ENCODE data around the gene FBXL15.

DNA sequence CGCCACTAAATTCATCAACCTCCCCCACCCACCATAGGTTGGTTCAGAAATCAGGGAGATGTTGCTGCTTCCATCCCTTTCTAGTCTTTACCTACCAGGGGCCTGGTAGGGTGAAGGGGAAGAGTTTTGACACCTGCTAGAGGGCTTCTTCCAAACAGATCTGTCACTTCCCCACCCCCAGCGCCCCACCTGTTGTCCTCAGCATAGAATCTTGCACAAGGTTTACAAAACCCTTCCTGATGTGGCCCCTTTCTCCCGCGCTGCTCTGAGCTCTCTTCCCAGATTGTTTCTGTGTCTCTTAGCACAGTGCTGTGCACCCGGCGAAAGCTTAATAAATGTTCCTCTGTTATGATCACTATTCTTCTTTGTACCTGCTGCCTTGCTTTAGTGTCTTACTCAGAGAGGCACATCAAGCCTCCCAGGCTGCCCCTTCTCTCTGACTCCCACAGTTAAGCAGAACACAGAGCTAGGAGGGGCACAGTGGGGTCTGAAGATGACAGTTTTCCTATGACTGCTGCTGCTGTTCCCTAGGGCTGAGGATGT lies 41.9 kb downstream of the FBXL15 start:
- TF ChIP-seq EZH2 (IDR thresholded peaks at IDR 0.05; ENCODE audit: borderline replicate concordance, low read depth, low read length) (no peak), BACH1 (tag; IDR thresholded peaks at IDR 0.05) (no peak), RBM15 (IDR thresholded peaks at IDR 0.05; ENCODE audit: insufficient read depth, low read length) (no peak), KLF6 (CRISPR knock-in tag; IDR thresholded peaks at IDR 0.05; ENCODE audit: borderline replicate concordance) (no peak), MAFG (tag; conservative IDR thresholded peaks at IDR 0.05) (no peak), RFX5 (IDR thresholded peaks at IDR 0.05; ENCODE audit: low read depth, low read length) (no peak), NRF1 (conservative IDR thresholded peaks at IDR 0.05 in 1 of 2, IDR thresholded peaks at IDR 0.05 in 1 of 2) (no peak)
- TF ChIP-seq, protein P1, sequence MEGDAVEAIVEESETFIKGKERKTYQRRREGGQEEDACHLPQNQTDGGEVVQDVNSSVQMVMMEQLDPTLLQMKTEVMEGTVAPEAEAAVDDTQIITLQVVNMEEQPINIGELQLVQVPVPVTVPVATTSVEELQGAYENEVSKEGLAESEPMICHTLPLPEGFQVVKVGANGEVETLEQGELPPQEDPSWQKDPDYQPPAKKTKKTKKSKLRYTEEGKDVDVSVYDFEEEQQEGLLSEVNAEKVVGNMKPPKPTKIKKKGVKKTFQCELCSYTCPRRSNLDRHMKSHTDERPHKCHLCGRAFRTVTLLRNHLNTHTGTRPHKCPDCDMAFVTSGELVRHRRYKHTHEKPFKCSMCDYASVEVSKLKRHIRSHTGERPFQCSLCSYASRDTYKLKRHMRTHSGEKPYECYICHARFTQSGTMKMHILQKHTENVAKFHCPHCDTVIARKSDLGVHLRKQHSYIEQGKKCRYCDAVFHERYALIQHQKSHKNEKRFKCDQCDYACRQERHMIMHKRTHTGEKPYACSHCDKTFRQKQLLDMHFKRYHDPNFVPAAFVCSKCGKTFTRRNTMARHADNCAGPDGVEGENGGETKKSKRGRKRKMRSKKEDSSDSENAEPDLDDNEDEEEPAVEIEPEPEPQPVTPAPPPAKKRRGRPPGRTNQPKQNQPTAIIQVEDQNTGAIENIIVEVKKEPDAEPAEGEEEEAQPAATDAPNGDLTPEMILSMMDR (IDR thresholded peaks at IDR 0.05 in 2 of 3, conservative IDR thresholded peaks at IDR 0.05 in 1 of 3; ENCODE audit: insufficient read depth in 2 of 3, low read depth in 1 of 3, low read length in 3 of 3) = no peak
